OCI-LY1 (cell line): ENCODE data around the gene F13B.

Experiments
- CTCF ChIP-seq: fragments of 200-600 bp; sonication (generic), shearing (Covaris generic); IDR thresholded peaks from 2 replicates; pipeline ENCODE4 v1.5.1; 2017; ENCODE audit warnings: mild to moderate bottlenecking, antibody characterized with exemption, low read length, moderate library complexity, mixed read lengths
- EZH2 ChIP-seq: fragments of 200-600 bp; sonication (generic), shearing (Covaris generic); IDR thresholded peaks from 2 replicates; pipeline ENCODE4 v1.8.0; 2017; ENCODE audit warnings: borderline replicate concordance, mixed run types, mild to moderate bottlenecking, antibody characterized with exemption, low read length, moderate library complexity, mixed read lengths

DNA sequence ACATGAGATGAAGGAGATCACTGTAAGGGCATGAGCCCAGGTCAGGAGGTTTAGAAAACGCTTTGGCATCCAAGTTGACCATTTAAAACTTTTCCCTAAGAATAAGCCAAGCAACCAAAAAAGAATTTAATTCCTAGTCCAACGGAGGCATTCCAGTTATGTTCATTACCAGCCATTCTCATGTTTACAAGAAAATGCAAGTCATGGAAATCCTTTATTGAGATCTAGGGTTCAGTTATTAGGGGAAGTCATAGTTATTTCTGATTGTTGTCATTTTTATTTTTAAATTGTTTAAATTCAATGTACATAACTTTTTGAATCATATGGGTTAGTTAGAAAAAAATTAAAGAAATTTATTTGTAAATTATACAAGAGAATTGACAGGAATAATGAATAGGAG, 65.2 kb downstream of the F13B start:
- TF ChIP-seq EZH2: no peak
- TF ChIP-seq CTCF: no peak
